IMR-90 (cell line): Measurements from ENCODE around the gene GOLGA6L6. TPM values are rescaled to one million over a fixed set of nuclear protein-coding genes. Genes with fewer than 3 reads are reported as not detected.
"Not testable (repeated sequence)": the region's sequence is repeated elsewhere in the genome, so short reads cannot be mapped to it uniquely, and the experiment has no call there.

Experiments
- ATAC-seq: fragments of 200-7000 bp; cut with Tn5 transposase; 2 replicates; pipeline ENCODE4 v1.9.1; 2020; ENCODE audit warnings: low read depth, mild to moderate bottlenecking, moderate library complexity
- BruUV-seq: library from RNA; stranded (reverse); fragments of 400-500 nt; replicated peaks from 2 replicates; lab custom pipeline; 2021; lab: Mats Ljungman, UMichigan
- CTCF ChIA-PET: fragments of 300-600 bp; formaldehyde crosslinking; extraction: SDS; loops from one replicate; lab custom pipeline; 2021; ENCODE audit warnings: antibody characterized with exemption; lab: Yijun Ruan, JAX
- POLR2A ChIA-PET: fragments of 300-600 bp; sonication (Branson Sonifier 250); formaldehyde crosslinking; loops from one replicate; lab custom pipeline; 2022; ENCODE audit warnings: antibody characterized with exemption; ENCODE audit not compliant: unreplicated experiment; lab: Charles Lee
- DNase-seq: peaks from one replicate; pipeline ENCODE4 v3.0.0; 2013
- H2AFZ ChIP-seq: replicated peaks from 2 replicates; pipeline ENCODE3; 2013; ENCODE audit warnings: low read length, mild to moderate bottlenecking; ENCODE audit not compliant: poor library complexity
- H2AK5ac ChIP-seq: 2 replicates; pipeline ENCODE4 v1.6.1; 2013; ENCODE audit warnings: low read depth, low read length, inconsistent platforms
- H2AK9ac ChIP-seq: replicated peaks from 2 replicates; pipeline ENCODE3; 2013; ENCODE audit warnings: mild to moderate bottlenecking, low read depth, low read length, moderate library complexity; ENCODE audit not compliant: poor library complexity
- H2BK120ac ChIP-seq: 2 replicates; pipeline ENCODE4 v1.6.1; 2013; ENCODE audit warnings: low read depth, low read length, inconsistent platforms
- H2BK15ac ChIP-seq: 3 replicates; pipeline ENCODE4 v1.6.1; 2013; ENCODE audit warnings: low read depth, low read length, inconsistent platforms
- H2BK20ac ChIP-seq: 2 replicates; pipeline ENCODE4 v1.6.1; 2013; ENCODE audit warnings: low read depth, mild to moderate bottlenecking, inconsistent platforms, low read length, moderate library complexity
- H2BK5ac ChIP-seq: 2 replicates; pipeline ENCODE4 v1.6.1; 2013; ENCODE audit warnings: mild to moderate bottlenecking, low read depth, low read length, inconsistent platforms; ENCODE audit not compliant: poor library complexity, severe bottlenecking
- H3K14ac ChIP-seq: replicated peaks from 2 replicates; pipeline ENCODE4 v1.6.1; 2013; ENCODE audit warnings: low read depth, low read length, inconsistent platforms
- H3K18ac ChIP-seq: 2 replicates; pipeline ENCODE4 v1.6.1; 2013; ENCODE audit warnings: low read depth, low read length, control low read depth
- H3K23ac ChIP-seq: 2 replicates; pipeline ENCODE4 v1.6.1; 2013; ENCODE audit warnings: low read depth, low read length, inconsistent platforms
- H3K27ac ChIP-seq: 2 replicates; pipeline ENCODE4 v1.5.1; 2013; ENCODE audit warnings: mild to moderate bottlenecking, control low read depth, low read length; ENCODE audit not compliant: insufficient read depth
- H3K27me3 ChIP-seq: 2 replicates; pipeline ENCODE4 v1.6.1; 2013; ENCODE audit warnings: low read length; ENCODE audit not compliant: control insufficient read depth, insufficient read depth
- H3K36me3 ChIP-seq: 2 replicates; pipeline ENCODE4 v1.6.1; 2013; ENCODE audit warnings: low read length, mixed read lengths; ENCODE audit not compliant: control insufficient read depth, insufficient read depth
- H3K4ac ChIP-seq: 2 replicates; pipeline ENCODE4 v1.6.1; 2013; ENCODE audit warnings: low read depth, low read length, inconsistent platforms
- H3K4me1 ChIP-seq: 2 replicates; pipeline ENCODE4 v1.6.1; 2013; ENCODE audit warnings: low read length, mixed read lengths; ENCODE audit not compliant: control insufficient read depth, insufficient read depth
- H3K4me2 ChIP-seq: 2 replicates; pipeline ENCODE4 v1.6.1; 2013; ENCODE audit warnings: low read depth, mild to moderate bottlenecking, control low read depth, low read length, moderate library complexity
- H3K4me3 ChIP-seq: 2 replicates; pipeline ENCODE4 v1.5.1; 2013; ENCODE audit warnings: low read depth, mild to moderate bottlenecking, control low read depth, low read length, moderate library complexity; ENCODE audit not compliant: insufficient read depth
- H3K56ac ChIP-seq: 2 replicates; pipeline ENCODE4 v1.6.1; 2013; ENCODE audit warnings: low read length, inconsistent platforms; ENCODE audit not compliant: insufficient read depth; ENCODE audit errors: extremely low read depth
- H3K79me1 ChIP-seq, 2 experiments: 2 replicates each; pipeline ENCODE4 v1.6.1; 2013; ENCODE audit warnings: low read length in 2 of 2, inconsistent platforms in 1 of 2, low read depth in 1 of 2
- H3K9ac ChIP-seq: 2 replicates; pipeline ENCODE4 v1.6.1; 2013; ENCODE audit warnings: low read depth, low read length, control low read depth
- H3K9me1 ChIP-seq: 2 replicates; pipeline ENCODE4 v1.6.1; 2013; ENCODE audit warnings: low read length, inconsistent platforms; ENCODE audit not compliant: insufficient read depth
- H3K9me3 ChIP-seq: 2 replicates; pipeline ENCODE4 v1.6.1; 2013; ENCODE audit warnings: low read length; ENCODE audit not compliant: control insufficient read depth, insufficient read depth
- H4K20me1 ChIP-seq: 2 replicates; pipeline ENCODE4 v1.6.1; 2013; ENCODE audit warnings: low read length, inconsistent platforms; ENCODE audit not compliant: insufficient read depth
- H4K5ac ChIP-seq: 2 replicates; pipeline ENCODE4 v1.6.1; 2013; ENCODE audit warnings: mild to moderate bottlenecking, low read depth, low read length, control low read depth
- H4K8ac ChIP-seq, 2 experiments: 2 replicates each; pipeline ENCODE4 v1.6.1; 2013; ENCODE audit warnings: low read depth in 2 of 2, low read length in 2 of 2, control low read depth in 1 of 2, inconsistent platforms in 1 of 2
- H4K91ac ChIP-seq: 2 replicates; pipeline ENCODE4 v1.6.1; 2013; ENCODE audit warnings: low read depth, low read length, inconsistent platforms; ENCODE audit not compliant: insufficient read depth
- WGBS, 2 experiments: methylation state at CpG; one replicate each; pipeline versions ENCODE4 v1.1.5 to v1.1.7; 2013; ENCODE audit warnings: missing lambda C conversion rate in 2 of 2; ENCODE audit not compliant: insufficient read length in 1 of 2; ENCODE audit errors: extremely low coverage in 2 of 2; 5-methylcytosine and 5-hydroxymethylcytosine counted together
- dilution Hi-C: fragments of 300-500 bp; cut with HindIII; formaldehyde crosslinking; loops from one replicate; pipeline ENCODE4 v1.14.3; 2018; ENCODE audit warnings: low sequenced_read_pairs; ENCODE audit not compliant: unreplicated experiment
- in situ Hi-C: fragments of 300-500 bp; cut with MboI; formaldehyde crosslinking; loops from 3 replicates; pipeline ENCODE4 v1.14.3; 2019; ENCODE audit warnings: low sequenced_read_pairs, inconsistent platforms, mixed read lengths
- intact Hi-C: fragments of 100-400 bp; cut with micrococcal nuclease; formaldehyde crosslinking; loops from 2 replicates; pipeline ENCODE4 v1.10.0; 2022
- polyA plus RNA-seq, 3 experiments: library from polyadenylated mRNA; depleted of rRNA; stranded (reverse); fragments of >200 nt; gene quantifications; 2 replicates each; pipeline ENCODE4 v1.2.3, GENCODE V29; 2012; ENCODE audit warnings: low replicate concordance in 1 of 3
- total RNA-seq: library from RNA; depleted of rRNA; stranded (reverse); fragments of >200 nt; gene quantifications from 2 replicates; pipeline ENCODE4 v1.2.3, GENCODE V29; 2012

GOLGA6L6 gene
- total and polyA plus RNA-seq, 2 of the 4 experiments (the other 2 are of a cell fraction), result not detected

DNA sequence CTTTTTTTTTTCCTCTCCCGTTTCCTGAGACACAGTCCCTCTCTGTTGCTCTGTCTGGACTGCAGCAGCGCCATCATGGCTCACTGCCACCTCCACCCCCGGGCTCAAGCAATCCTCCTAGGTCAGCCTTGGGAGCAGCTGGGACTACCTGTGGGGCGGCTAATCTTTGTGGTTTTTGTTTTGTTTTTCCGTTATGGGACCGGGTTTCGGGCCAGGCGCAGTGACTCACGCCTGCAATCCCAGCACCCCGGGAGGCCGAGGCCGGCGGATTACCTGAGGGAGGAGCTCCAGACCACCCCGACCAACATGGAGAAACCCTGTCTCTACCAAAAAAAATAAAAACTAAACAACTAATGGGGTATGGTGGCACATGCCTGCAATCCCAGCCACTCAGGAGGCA lies 38.1 kb upstream of the GOLGA6L6 start:
- H2BK5ac ChIP-seq, H3K9me3 ChIP-seq, H3K27me3 ChIP-seq, POLR2A ChIA-PET, H3K18ac ChIP-seq, H4K91ac ChIP-seq, CTCF ChIA-PET, H2AFZ ChIP-seq, ATAC-seq, H2BK120ac ChIP-seq, H3K27ac ChIP-seq, H3K4me1 ChIP-seq, DNase-seq, H3K79me1 ChIP-seq, H2BK15ac ChIP-seq, intact Hi-C loops, H3K4me2 ChIP-seq, BruUV-seq, H3K4me3 ChIP-seq, H2BK20ac ChIP-seq, in situ Hi-C loops, H3K9ac ChIP-seq, H3K23ac ChIP-seq, H3K56ac ChIP-seq, H4K8ac ChIP-seq, H3K14ac ChIP-seq, H4K5ac ChIP-seq, H3K36me3 ChIP-seq, H2AK9ac ChIP-seq, dilution Hi-C loops, H2AK5ac ChIP-seq, H3K9me1 ChIP-seq, H4K20me1 ChIP-seq, H3K4ac ChIP-seq: not testable (repeated sequence)
- no CpG with 5 or more reads among the region's 14 CpGs for WGBS, 2 experiments

GRCh38 chr15:20551289-20551688 lies 9.7 kb upstream of the GOLGA6L6 start:
- H3K9ac ChIP-seq, H3K14ac ChIP-seq, H3K56ac ChIP-seq, H3K18ac ChIP-seq, H3K9me1 ChIP-seq, H3K79me1 ChIP-seq, H3K4me1 ChIP-seq, H3K4ac ChIP-seq, ATAC-seq, H4K8ac ChIP-seq, H2BK120ac ChIP-seq, BruUV-seq, H3K27ac ChIP-seq, H2BK15ac ChIP-seq, in situ Hi-C loops, intact Hi-C loops, H2AK9ac ChIP-seq, H4K20me1 ChIP-seq, H2BK5ac ChIP-seq, H3K36me3 ChIP-seq, H2BK20ac ChIP-seq, dilution Hi-C loops, CTCF ChIA-PET, H4K91ac ChIP-seq, POLR2A ChIA-PET, DNase-seq, H2AK5ac ChIP-seq, H3K9me3 ChIP-seq, H3K4me3 ChIP-seq, H4K5ac ChIP-seq, H3K27me3 ChIP-seq, H3K4me2 ChIP-seq, H2AFZ ChIP-seq, H3K23ac ChIP-seq: not testable (repeated sequence)
- no CpG with 5 or more reads among the region's 19 CpGs for WGBS, 2 experiments
